SK-N-SH treated with all-trans-retinoic acid at 6 μM for 48 hours (cell line): ENCODE data around the gene TMEM163.

Source experiments
- ARNTL ChIP-seq: fragments of 450-650 bp; formaldehyde crosslinking; IDR thresholded peaks from 2 replicates; pipeline ENCODE4 v1.5.0; 2020; ENCODE audit warnings: low read depth, mild to moderate bottlenecking, moderate library complexity, borderline replicate concordance
- BACH2 ChIP-seq: fragments of 250-450 bp; sonication (Bioruptor Pico); IDR thresholded peaks from 2 replicates; pipeline ENCODE4 v1.9.0; 2021; ENCODE audit warnings: mild to moderate bottlenecking, borderline replicate concordance
- CREB5 ChIP-seq: fragments of 250-450 bp; sonication (Bioruptor Pico); IDR thresholded peaks from 2 replicates; pipeline ENCODE4 v1.5.1; 2020; ENCODE audit warnings: low read depth, mild to moderate bottlenecking, moderate library complexity
- CSDC2 ChIP-seq: fragments of 250-450 bp; sonication (Bioruptor Pico); IDR thresholded peaks from 2 replicates; pipeline ENCODE4 v1.5.0; 2020; ENCODE audit warnings: mild to moderate bottlenecking, moderate library complexity
- CSRNP3 ChIP-seq: fragments of 250-450 bp; sonication (Bioruptor Pico); IDR thresholded peaks from 2 replicates; pipeline ENCODE4 v1.5.1; 2021; ENCODE audit warnings: mild to moderate bottlenecking, moderate library complexity
- GLIS3 ChIP-seq: fragments of 250-450 bp; sonication (Bioruptor Pico); IDR thresholded peaks from 2 replicates; pipeline ENCODE4 v1.5.0; 2020; ENCODE audit warnings: mild to moderate bottlenecking, moderate library complexity
- ISL1 ChIP-seq: fragments of 250-450 bp; sonication (Bioruptor Pico); IDR thresholded peaks from 2 replicates; pipeline ENCODE4 v2.1.2; 2022; ENCODE audit warnings: mild to moderate bottlenecking, moderate library complexity
- OSR1 ChIP-seq: fragments of 250-450 bp; sonication (Bioruptor Pico); IDR thresholded peaks from 2 replicates; pipeline ENCODE4 v1.8.0; 2022; ENCODE audit warnings: moderate library complexity, mild to moderate bottlenecking, inconsistent platforms
- RARB ChIP-seq: fragments of 250-450 bp; sonication (Bioruptor Pico); IDR thresholded peaks from 2 replicates; pipeline ENCODE4 v1.8.0; 2021; ENCODE audit warnings: mild to moderate bottlenecking, moderate library complexity
- TCF4 ChIP-seq: fragments of 250-450 bp; sonication (Bioruptor Pico); IDR thresholded peaks from 2 replicates; pipeline ENCODE4 v1.8.0; 2021; ENCODE audit warnings: mild to moderate bottlenecking, moderate library complexity, borderline replicate concordance
- TOX ChIP-seq: fragments of 250-450 bp; sonication (Bioruptor Pico); IDR thresholded peaks from 2 replicates; pipeline ENCODE4 v1.8.0; 2021; ENCODE audit warnings: mild to moderate bottlenecking, moderate library complexity, borderline replicate concordance
- ZC3H10 ChIP-seq: fragments of 250-450 bp; sonication (Bioruptor Pico); IDR thresholded peaks from 2 replicates; pipeline ENCODE4 v1.5.1; 2021; ENCODE audit warnings: mild to moderate bottlenecking, moderate library complexity
- ZFP30 ChIP-seq: fragments of 450-650 bp; formaldehyde crosslinking; IDR thresholded peaks from 2 replicates; pipeline ENCODE4 v1.5.0; 2022; ENCODE audit warnings: mild to moderate bottlenecking, moderate library complexity

- TF ChIP-seq ARNTL (CRISPR knock-in tag) = no peak
- no peak for TF ChIP-seq ZC3H10
- no peak for TF ChIP-seq CSRNP3 (CRISPR knock-in tag)
- no peak for TF ChIP-seq OSR1 (CRISPR knock-in tag)
- no peak for TF ChIP-seq CREB5 (CRISPR knock-in tag)
- TF ChIP-seq ISL1 (CRISPR knock-in tag) = no peak
- TF ChIP-seq ZFP30 (CRISPR knock-in tag) = no peak
- TF ChIP-seq GLIS3 (CRISPR knock-in tag) = no peak
- no peak for TF ChIP-seq TCF4
- TF ChIP-seq RARB (CRISPR knock-in tag) = no peak
- TF ChIP-seq CSDC2 (CRISPR knock-in tag) = no peak
- no peak for TF ChIP-seq BACH2 (CRISPR knock-in tag)
- no peak for TF ChIP-seq TOX (CRISPR knock-in tag)
Measured at GRCh38 chr2:134458473-134458853, 260.3 kb downstream of the TMEM163 start.
